Neural cell (in vitro differentiated cells): ENCODE measurements around the gene PHYHIPL. TPM values are rescaled to one million over a fixed set of nuclear protein-coding genes. Genes with fewer than 3 reads are reported as not detected.

Experiments used
- H2AFZ ChIP-seq: fragments of 200-600, 300-800 bp; sonication (generic), shearing (Covaris generic); 2 replicates; pipeline ENCODE4 v1.6.0; 2014; ENCODE audit warnings: low read depth, mild to moderate bottlenecking, antibody characterized with exemption, low read length, moderate library complexity
- H3F3A ChIP-seq: fragments of 200-600 bp; shearing (Covaris generic); 2 replicates; pipeline ENCODE4 v1.6.1; 2016; ENCODE audit warnings: mild to moderate bottlenecking, moderate library complexity, mixed read lengths, antibody characterized with exemption, low read length; ENCODE audit not compliant: insufficient read depth, poor library complexity, severe bottlenecking
- H3K27ac ChIP-seq: fragments of 200-600, 300-800 bp; sonication (generic), shearing (Covaris generic); 2 replicates; pipeline ENCODE4 v1.5.1; 2014; ENCODE audit warnings: mild to moderate bottlenecking, low read length, moderate library complexity
- H3K27me3 ChIP-seq: fragments of 300-800, 200-600 bp; sonication (generic), shearing (Covaris generic); 2 replicates; pipeline ENCODE4 v1.6.0; 2014; ENCODE audit warnings: mild to moderate bottlenecking, low read depth, low read length, moderate library complexity; ENCODE audit not compliant: insufficient read depth
- H3K36me3 ChIP-seq: fragments of 300-800, 200-600 bp; sonication (generic), shearing (Covaris generic); 2 replicates; pipeline ENCODE4 v1.5.1; 2014; ENCODE audit warnings: mild to moderate bottlenecking, antibody characterized with exemption, low read length, moderate library complexity; ENCODE audit not compliant: insufficient read depth
- H3K4me2 ChIP-seq: fragments of 300-800, 200-600 bp; sonication (generic), shearing (Covaris generic); 2 replicates; pipeline ENCODE4 v1.6.0; 2014; ENCODE audit warnings: mild to moderate bottlenecking, low read length
- H3K4me3 ChIP-seq: fragments of 300-800, 200-600 bp; sonication (generic), shearing (Covaris generic); 2 replicates; pipeline ENCODE4 v1.5.1; 2014; ENCODE audit warnings: mild to moderate bottlenecking, low read length, moderate library complexity
- H3K79me2 ChIP-seq: fragments of 200-600 bp; shearing (Covaris generic); replicated peaks from 2 replicates; pipeline ENCODE4 v1.6.0; 2014; ENCODE audit warnings: mild to moderate bottlenecking, low read length, moderate library complexity; ENCODE audit not compliant: insufficient read depth
- H3K9ac ChIP-seq: fragments of 300-800, 200-600 bp; sonication (generic), shearing (Covaris generic); 2 replicates; pipeline ENCODE4 v1.6.1; 2016; ENCODE audit warnings: mild to moderate bottlenecking, low read length, mixed read lengths
- H3K9me2 ChIP-seq: fragments of 200-600 bp; shearing (Covaris generic); 2 replicates; pipeline ENCODE4 v1.6.1; 2016; ENCODE audit warnings: mild to moderate bottlenecking, low read length, mixed read lengths; ENCODE audit not compliant: insufficient read depth
- H3K9me3 ChIP-seq: fragments of 200-600, 300-800 bp; sonication (generic), shearing (Covaris generic); 2 replicates; pipeline ENCODE4 v1.6.1; 2016; ENCODE audit warnings: mild to moderate bottlenecking, mixed run types, low read length, moderate library complexity, mixed read lengths
- H4K20me1 ChIP-seq: fragments of 200-600 bp; shearing (Covaris generic); 2 replicates; pipeline ENCODE4 v1.6.1; 2016; ENCODE audit warnings: mild to moderate bottlenecking, mixed run types; ENCODE audit not compliant: insufficient read depth
- CTCF ChIP-seq: fragments of 450-650 bp; IDR thresholded peaks from 2 replicates; pipeline ENCODE4 v1.5.1; 2014; ENCODE audit warnings: antibody characterized with exemption, mild to moderate bottlenecking, moderate library complexity; ENCODE audit not compliant: poor library complexity, severe bottlenecking
- EP300 ChIP-seq: fragments of 450-650 bp; conservative IDR thresholded peaks from 2 replicates; pipeline ENCODE4 v1.6.1; 2014; ENCODE audit warnings: antibody characterized with exemption, mild to moderate bottlenecking, moderate library complexity; ENCODE audit not compliant: poor library complexity, severe bottlenecking
- EZH2 ChIP-seq: fragments of 200-600, 300-800 bp; shearing (Covaris generic), sonication (generic); IDR thresholded peaks from 2 replicates; pipeline ENCODE4 v1.6.1; 2014; ENCODE audit warnings: antibody characterized with exemption, low read length, borderline replicate concordance, mild to moderate bottlenecking; ENCODE audit not compliant: insufficient read depth, poor library complexity, severe bottlenecking
- MXI1 ChIP-seq: fragments of 450-650 bp; conservative IDR thresholded peaks from 2 replicates; pipeline ENCODE4 v1.6.1; 2014; ENCODE audit warnings: antibody characterized with exemption, mild to moderate bottlenecking; ENCODE audit not compliant: poor library complexity, severe bottlenecking
- POLR2AphosphoS5 ChIP-seq: IDR thresholded peaks from 2 replicates; pipeline ENCODE4 v1.6.1; 2012
- RAD21 ChIP-seq: fragments of 450-650 bp; conservative IDR thresholded peaks from 2 replicates; pipeline ENCODE4 v1.6.1; 2014; ENCODE audit warnings: antibody characterized with exemption, mild to moderate bottlenecking, moderate library complexity
- REST ChIP-seq: IDR thresholded peaks from 2 replicates; pipeline ENCODE4 v1.6.1; 2012; ENCODE audit warnings: borderline replicate concordance
- SMC3 ChIP-seq: fragments of 450-650 bp; conservative IDR thresholded peaks from 2 replicates; pipeline ENCODE4 v1.6.1; 2014; ENCODE audit warnings: antibody characterized with exemption, mild to moderate bottlenecking, moderate library complexity; ENCODE audit not compliant: poor library complexity
- TAF1 ChIP-seq: IDR thresholded peaks from 2 replicates; pipeline ENCODE4 v1.6.1; 2012; ENCODE audit warnings: low read depth
- polyA plus RNA-seq: library from polyadenylated mRNA; depleted of rRNA; stranded (reverse); fragments of >200 nt; gene quantifications from 2 replicates; pipeline ENCODE4 v1.2.3, GENCODE V29; 2014

PHYHIPL gene
- polyA plus RNA-seq, 1 donor from 2014 or later: 33.9 TPM

- no peak overlapping the region for H3K27ac ChIP-seq
- no peaks in the 10 kb centered on the region for H3K9me2 ChIP-seq
- no peak overlapping the region for H3K4me2 ChIP-seq
- H2AFZ ChIP-seq: no peak overlapping the region
- no peaks in the 10 kb centered on the region for H3K27me3 ChIP-seq
- H3K79me2 ChIP-seq: no peaks in the 10 kb centered on the region
- TF ChIP-seq EZH2: no peak
- TF ChIP-seq TAF1: no peak
- no peak for TF ChIP-seq REST
- no peak for TF ChIP-seq POLR2AphosphoS5
- TF ChIP-seq SMC3: no peak
- TF ChIP-seq EP300: no peak
- TF ChIP-seq MXI1: no peak
- TF ChIP-seq RAD21: no peak
- TF ChIP-seq CTCF: no peak
- H3K9me3 ChIP-seq: no peaks in the 10 kb centered on the region
- no peak overlapping the region for H3K9ac ChIP-seq
- H4K20me1 ChIP-seq: no peaks in the 10 kb centered on the region
- H3K36me3 ChIP-seq: no peaks in the 10 kb centered on the region
- H3F3A ChIP-seq: no peaks in the 10 kb centered on the region
- H3K4me3 ChIP-seq: no peak overlapping the region
Observed at GRCh38 chr10:59155556-59155955, 20.9 kb upstream of the PHYHIPL start.

- no peaks in the 10 kb centered on the region for H3K79me2 ChIP-seq
- no peak overlapping the region for H3K9ac ChIP-seq
- no peaks in the 10 kb centered on the region for H3K27me3 ChIP-seq
- no peaks in the 10 kb centered on the region for H4K20me1 ChIP-seq
- peaks cover 3% of the 10 kb centered on the region for H3F3A ChIP-seq
- H3K36me3 ChIP-seq: no peaks in the 10 kb centered on the region
- TF ChIP-seq EZH2 (no peak), MXI1 (no peak), RAD21 (no peak), EP300 (no peak), TAF1 (no peak), POLR2AphosphoS5 (no peak), CTCF (no peak), REST (no peak)
- H3K9me3 ChIP-seq: no peaks in the 10 kb centered on the region
- H3K27ac ChIP-seq: no peak overlapping the region
- H3K4me3 ChIP-seq: no peak overlapping the region
- H3K4me2 ChIP-seq: no peak overlapping the region
- H3K9me2 ChIP-seq: no peaks in the 10 kb centered on the region
- H2AFZ ChIP-seq: no peak overlapping the region
Observed at GRCh38 chr10:59167512-59167911, 8.9 kb upstream of the PHYHIPL start.
